Measurements from ENCODE around the gene PAWR.
"Not testable (repeated sequence)": the region's sequence is repeated elsewhere in the genome, so short reads cannot be mapped to it uniquely, and the experiment has no call there.

PAWR gene

GRCh38 chr12:79644274-79645234 is 46.2 kb downstream of the PAWR start:
- no peak for DNase-seq

- no peak for DNase-seq
Observed at GRCh38 chr12:79643821-79644220, 46.9 kb downstream of the PAWR start.

GRCh38 chr12:79638490-79638889 is 52.3 kb downstream of the PAWR start:
- DNase-seq: no peak

- DNase-seq: no peak
Observed at GRCh38 chr12:79637093-79637492, 53.7 kb downstream of the PAWR start.

GRCh38 chr12:79635676-79636075 is 55.1 kb downstream of the PAWR start:
- no peak for DNase-seq

GRCh38 chr12:79634957-79635471 is 55.8 kb downstream of the PAWR start:
- DNase-seq: no peak

- DNase-seq: no peak
Observed at GRCh38 chr12:79629561-79629960, 61.2 kb downstream of the PAWR start.

- not testable (repeated sequence) for DNase-seq
Observed at GRCh38 chr12:79626735-79627134, 64.0 kb downstream of the PAWR start.

- DNase-seq: no peak
Observed at GRCh38 chr12:79624378-79624777, 66.4 kb downstream of the PAWR start.

GRCh38 chr12:79619872-79620562 is 70.7 kb downstream of the PAWR start:
- DNase-seq: no peak

GRCh38 chr12:79618848-79619404 is 71.8 kb downstream of the PAWR start:
- DNase-seq: no peak

- no peak for DNase-seq
Observed at GRCh38 chr12:79617696-79618095, 73.1 kb downstream of the PAWR start.

GRCh38 chr12:79615596-79616560 is 74.9 kb downstream of the PAWR start:
- DNase-seq: no peak

GRCh38 chr12:79614730-79615129 is 76.0 kb downstream of the PAWR start:
- no peak for DNase-seq

GRCh38 chr12:79601908-79602307 is 88.9 kb downstream of the PAWR start:
- DNase-seq: no peak

GRCh38 chr12:79597910-79598309 is 92.9 kb downstream of the PAWR start:
- no peak for DNase-seq

GRCh38 chr12:79596719-79597350 is 93.9 kb downstream of the PAWR start:
- no peak for DNase-seq

GRCh38 chr12:79595273-79595672 is 95.5 kb downstream of the PAWR start:
- DNase-seq: no peak

- no peak for DNase-seq
Observed at GRCh38 chr12:79592865-79593264, 97.9 kb downstream of the PAWR start.

- no peak for DNase-seq
Observed at GRCh38 chr12:79591988-79592387, 98.8 kb downstream of the PAWR start.

- DNase-seq: no peak
Observed at GRCh38 chr12:79590751-79591150, 100.0 kb downstream of the PAWR start.

GRCh38 chr12:79587368-79587767 is 103.4 kb downstream of the PAWR start:
- no peak for DNase-seq
